Measurements from ENCODE around the gene AMACR. TPM values are rescaled to one million over a fixed set of nuclear protein-coding genes. Genes with fewer than 3 reads are reported as not detected.

Gene AMACR
- total and polyA plus RNA-seq, 2 of the 13 experiments (the other 11 are each of a cell fraction or from before 2014, with no cell fraction given) = 8.9 to 19.7 TPM

- H3K4me1 ChIP-seq (ENCODE audit: insufficient read depth, low read length) = no peaks in the 10 kb centered on the region
- ChIA-PET POLR2A (no interaction called here), CTCF (ENCODE audit: low intra/inter-chr PET ratio, low total read pairs) (no interaction called here)
- peaks cover 1 to 15% of the 10 kb centered on the region in 2 experiments; a peak in 3 of 5 replicates for H3K27me3 ChIP-seq (ENCODE audit: control insufficient read depth in 1 of 2, insufficient read depth in 2 of 2, low read length in 2 of 2)
- H3K36me3 ChIP-seq (replicated peaks in 1 of 2; ENCODE audit: control insufficient read depth in 1 of 2, insufficient read depth in 2 of 2, low read length in 2 of 2) = no peaks in the 10 kb centered on the region
- no peak overlapping the region for H3K9ac ChIP-seq (ENCODE audit: insufficient read depth, low read depth, low read length)
- H2AFZ ChIP-seq (ENCODE audit: low read length) = no peak overlapping the region
- H3K9me3 ChIP-seq (ENCODE audit: low read length) = no peaks in the 10 kb centered on the region
- DNase-seq (ENCODE audit: low spot score) = no peak
- TF ChIP-seq BCL3 (CRISPR knock-in tag; IDR thresholded peaks at IDR 0.05) = no peak
- no peak for TF ChIP-seq ZSCAN31 (CRISPR knock-in tag; IDR thresholded peaks at IDR 0.05; ENCODE audit: low read depth)
- TF ChIP-seq POLR2AphosphoS5 (IDR thresholded peaks at IDR 0.05; ENCODE audit: low read depth, low read length) = no peak
- TF ChIP-seq XRCC5 (optimal IDR thresholded peaks at IDR 0.05; ENCODE audit: low read length) = no peak
- TF ChIP-seq ZBTB44 (CRISPR knock-in tag; IDR thresholded peaks at IDR 0.05) = no peak
- TF ChIP-seq IKZF4 (CRISPR knock-in tag; IDR thresholded peaks at IDR 0.05; ENCODE audit: borderline replicate concordance, low read depth, not compliant biosample characterization) = no peak
- TF ChIP-seq TIGD3 (CRISPR knock-in tag; IDR thresholded peaks at IDR 0.05; ENCODE audit: borderline replicate concordance) = no peak
- TF ChIP-seq SRY (CRISPR knock-in tag; IDR thresholded peaks at IDR 0.05) = no peak
- no peak for TF ChIP-seq ZNF343 (CRISPR knock-in tag; IDR thresholded peaks at IDR 0.05)
- TF ChIP-seq NCOR1 (IDR thresholded peaks at IDR 0.05; ENCODE audit: borderline replicate concordance, low read length) = no peak
- TF ChIP-seq ZNF232 (CRISPR knock-in tag; IDR thresholded peaks at IDR 0.05; ENCODE audit: borderline replicate concordance) = no peak
- no peak for TF ChIP-seq RNF2 (conservative IDR thresholded peaks at IDR 0.05; ENCODE audit: low read depth)
- no peak for TF ChIP-seq NKX3-1 (CRISPR knock-in tag; IDR thresholded peaks at IDR 0.05)
- no peak for TF ChIP-seq RBAK (CRISPR knock-in tag; IDR thresholded peaks at IDR 0.05)
- no peak for TF ChIP-seq MTF2 (CRISPR knock-in tag; IDR thresholded peaks at IDR 0.05; ENCODE audit: borderline replicate concordance)
- no peak for TF ChIP-seq NR3C1 (CRISPR knock-in tag; IDR thresholded peaks at IDR 0.05)
- ATAC-seq = no peak
- intact Hi-C loops (cut with micrococcal nuclease; ENCODE audit: unreplicated experiment) = loop anchor here (10.0 kb wide), 1 partner anchor 124 kb away; no protein-coding TSS in a partner anchor
- 71% methylated on average over 15 of the region's 15 CpGs for WGBS (ENCODE audit: low lambda C conversion rate)
- BruUV-seq (replicated peaks) = no TSS peak
- in situ Hi-C loops (cut with HindIII; ENCODE audit: extremely low pct_ligation_motif_present, low pct_unique_long_range_greater_than_20kb) = loop anchor here (5.0 to 10.0 kb wide), 2 partner anchors 354 to 502 kb away; no protein-coding TSS in a partner anchor
- no peak overlapping the region for H3K4me3 ChIP-seq (replicated peaks in 1 of 3; ENCODE audit: insufficient read depth in 1 of 3, low read depth in 2 of 3, low read length in 3 of 3)
- no peak for FAIRE-seq
- H3K79me2 ChIP-seq (ENCODE audit: insufficient read depth, low read length) = no peaks in the 10 kb centered on the region
- no peak overlapping the region for H3K27ac ChIP-seq (ENCODE audit: extremely low read length, insufficient read depth, low read length)
- H4K20me1 ChIP-seq (ENCODE audit: insufficient read depth, low read length) = no peaks in the 10 kb centered on the region
- H3K4me2 ChIP-seq (ENCODE audit: low read depth, low read length) = no peak overlapping the region
Observed at GRCh38 chr5:33938881-33939280, 69.0 kb downstream of the AMACR start.
